Adipose tissue (tissue), 3 donors: Measurements from ENCODE around the gene CHD3. TPM values are rescaled to one million over a fixed set of nuclear protein-coding genes. Genes with fewer than 3 reads are reported as not detected.
"Not testable (repeated sequence)": the region's sequence is repeated elsewhere in the genome, so short reads cannot be mapped to it uniquely, and the experiment has no call there.

Experiments used
- H3K27ac ChIP-seq: one replicate; pipeline ENCODE4 v1.5.1; 2013; ENCODE audit warnings: low read depth, low read length
- WGBS, 3 donors: extraction: QIAGEN DNeasy Blood & Tissue Kit; methylation state at CpG; one replicate each; pipeline ENCODE4 v1.1.7; 2013; 5-methylcytosine and 5-hydroxymethylcytosine counted together
- polyA plus RNA-seq, 3 donors: library from polyadenylated mRNA; stranded (reverse); fragments of 200-250 nt; gene quantifications; one replicate each; pipeline ENCODE4 v1.2.3, GENCODE V29; 2013
- donor health status: healthy with polysubstance abuse.
- donor health status: Bipolar disorder and iron deficiency.
- donor health status: healthy.

CHD3 gene
- polyA plus RNA-seq, 3 donors = 38.4 to 169 (median 39.4) TPM

DNA sequence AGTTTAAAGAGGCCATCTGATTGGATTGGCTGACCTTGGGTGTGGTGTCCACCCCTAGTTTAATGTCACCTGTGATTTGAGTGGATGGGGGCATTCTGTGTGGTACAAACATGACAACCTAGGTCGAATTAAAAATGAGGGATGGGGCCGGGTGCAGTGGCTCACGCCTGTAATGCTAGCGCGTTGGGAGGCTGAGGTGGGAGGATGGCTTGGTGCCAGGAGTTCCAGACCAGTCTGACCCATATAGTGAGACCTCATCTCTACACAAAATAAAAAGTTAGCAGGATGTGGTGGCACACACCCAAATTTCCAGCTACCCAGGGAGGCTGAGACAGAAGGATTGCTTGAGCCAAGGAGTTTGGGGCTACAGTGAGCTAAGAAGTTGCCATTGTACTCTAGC lies 57.9 kb downstream of the CHD3 start:
- WGBS, 3 donors = 83 to 93% (median 85%) methylated on average over 5 of the region's 5 CpGs
- H3K27ac ChIP-seq = no peak overlapping the region

DNA sequence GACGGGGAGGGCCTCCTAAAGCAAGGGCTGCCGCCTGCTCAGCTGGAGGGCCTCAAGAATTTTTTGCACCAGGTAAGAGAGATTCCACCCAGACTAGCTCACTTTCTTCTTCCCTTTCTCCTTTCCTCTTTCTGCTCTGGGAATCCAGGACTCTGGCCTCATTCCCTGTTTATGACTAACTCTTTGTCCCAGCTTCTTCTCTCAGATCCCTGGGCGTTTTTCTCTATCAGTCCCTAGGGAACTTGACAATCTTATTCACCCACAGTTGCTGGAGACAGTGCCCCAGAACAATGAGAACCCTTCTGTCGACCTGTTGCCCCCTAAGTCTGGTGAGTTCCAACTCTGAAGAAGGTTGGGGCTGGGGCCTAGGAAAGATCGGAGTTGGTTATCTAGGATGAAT lies 59.1 kb downstream of the CHD3 start:
- no peak overlapping the region for H3K27ac ChIP-seq
- 85 to 88% (median 86%) methylated on average over 5 of the region's 5 CpGs for WGBS, 3 donors

GRCh38 chr17:7950578-7950977 lies 62.0 kb downstream of the CHD3 start:
- 76 to 97% (median 79%) methylated on average over 3 of the region's 3 CpGs for WGBS, 3 donors
- no peak overlapping the region for H3K27ac ChIP-seq

- H3K27ac ChIP-seq = no peak overlapping the region
- WGBS, 3 donors = 73 to 84% (median 77%) methylated on average over 5 of the region's 5 CpGs
Observed at GRCh38 chr17:7951143-7951792, 62.7 kb downstream of the CHD3 start.

DNA sequence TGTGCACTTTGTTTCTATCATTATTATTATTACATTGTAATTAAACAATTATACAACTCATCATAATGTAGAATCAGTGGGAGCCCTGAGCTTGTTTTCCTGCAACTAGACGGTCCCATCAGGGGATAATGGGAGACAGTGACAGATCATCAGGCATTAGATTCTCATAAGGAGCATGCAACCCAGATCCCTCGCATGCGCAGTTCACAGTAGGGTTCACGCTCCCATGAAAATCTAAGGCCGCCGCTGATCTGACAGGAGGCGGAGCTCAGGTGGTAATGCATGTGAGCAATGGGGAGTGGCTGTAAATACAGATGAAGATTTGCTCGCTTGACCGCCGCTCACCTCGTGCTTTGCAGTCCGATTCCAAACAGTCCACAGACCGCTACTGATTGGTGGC lies 64.7 kb downstream of the CHD3 start:
- 92 to 97% (median 95%) methylated on average over 13 of the region's 13 CpGs for WGBS, 3 donors
- not testable (repeated sequence) for H3K27ac ChIP-seq

DNA sequence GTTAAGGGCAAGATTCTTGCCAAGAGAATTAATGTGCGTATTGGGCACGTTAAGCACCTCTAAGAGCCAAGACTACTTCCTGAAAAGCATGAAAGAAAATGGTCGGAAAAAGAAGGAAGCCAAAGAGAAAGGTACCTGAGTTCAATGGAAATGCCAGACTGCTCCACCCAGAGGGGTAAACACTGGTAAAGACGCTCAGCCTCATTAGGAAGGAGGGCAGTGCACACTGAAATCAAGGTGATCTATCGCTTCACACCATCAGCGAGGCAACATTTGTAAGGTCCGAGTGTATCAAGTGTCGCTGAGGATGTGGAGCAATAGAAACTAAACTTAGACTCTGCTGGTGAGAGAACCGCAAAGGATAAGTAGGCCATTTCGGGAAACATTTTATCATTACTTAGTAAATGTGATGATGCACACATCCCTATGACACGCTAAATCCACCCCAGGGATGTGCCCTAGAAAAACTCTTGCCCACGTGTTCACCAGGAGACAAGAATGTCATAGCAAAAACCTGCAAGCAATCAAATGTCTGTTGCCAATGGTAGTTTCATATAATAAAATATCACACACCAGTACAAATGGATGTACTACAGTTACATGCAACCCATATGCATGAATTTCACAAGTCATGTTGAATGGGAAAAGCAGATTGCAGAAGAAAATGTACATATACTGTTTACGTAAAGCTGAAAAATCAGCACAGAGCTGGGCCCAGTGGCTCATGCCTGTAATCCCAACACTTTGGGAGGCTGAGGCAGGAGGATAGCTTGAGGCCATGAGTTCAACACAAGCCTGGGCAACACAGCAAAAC lies 67.0 kb downstream of the CHD3 start:
- H3K27ac ChIP-seq = no peak overlapping the region
- 72 to 79% (median 74%) methylated on average over 13 of the region's 13 CpGs for WGBS, 3 donors

GRCh38 chr17:7956228-7956965 lies 67.8 kb downstream of the CHD3 start:
- H3K27ac ChIP-seq = no peak overlapping the region
- WGBS, 3 donors = 76 to 85% (median 85%) methylated on average over 11 of the region's 11 CpGs

- 82 to 91% (median 91%) methylated on average over 9 of the region's 9 CpGs for WGBS, 3 donors
- H3K27ac ChIP-seq = no peak overlapping the region
Observed at GRCh38 chr17:7959503-7960253, 71.1 kb downstream of the CHD3 start.

DNA sequence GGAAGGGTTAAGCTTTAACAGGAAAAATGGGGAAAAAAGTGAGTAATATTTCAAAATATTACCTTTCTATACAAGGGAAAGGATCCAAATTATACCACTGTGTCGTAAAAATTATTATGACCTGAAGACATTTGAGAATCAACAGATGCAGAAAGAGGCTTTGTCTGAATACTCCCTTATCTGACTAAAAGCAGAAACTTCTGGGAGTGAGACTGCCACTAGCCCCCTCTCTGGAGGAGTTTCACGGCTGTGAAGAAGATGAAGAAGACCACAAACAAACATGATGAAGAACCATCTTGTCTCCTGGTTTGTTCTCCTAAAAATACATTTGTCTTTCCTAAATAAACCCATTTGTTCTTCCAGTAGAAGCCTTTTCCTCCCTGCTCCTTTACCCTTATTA lies 72.8 kb downstream of the CHD3 start:
- 21 to 52% (median 23%) methylated on average over 2 of the region's 2 CpGs for WGBS, 3 donors
- no peak overlapping the region for H3K27ac ChIP-seq

Other genes with a start within 250 kb of the CHD3 start
- gene ATP1B2, start 237.9 kb upstream of the CHD3 start, polyA plus RNA-seq = 1 to 10 TPM in 2 of 3 donors, under 1 TPM in 1; 0.51 to 2.2 (median 1.5) TPM
- 10 to 100 TPM; 13.5 to 17.8 (median 16.6) TPM for gene TP53, start 201.3 kb upstream of the CHD3 start, polyA plus RNA-seq
- gene WRAP53, start 200.3 kb upstream of the CHD3 start, polyA plus RNA-seq = 1 to 10 TPM; 2.8 to 5.6 (median 5.0) TPM
- 1 to 10 TPM in 1 of 3 donors, under 1 TPM in 2; 0.54 to 1.1 (median 0.89) TPM for gene EFNB3, start 183.6 kb upstream of the CHD3 start, polyA plus RNA-seq
- under 1 TPM; 0.03 to 0.79 (median 0.19) TPM for gene DNAH2, start 171.0 kb upstream of the CHD3 start, polyA plus RNA-seq
- 10 to 100 TPM in 2 of 3 donors, 1 to 10 TPM in 1; 4.6 to 44.6 (median 21.6) TPM for gene KDM6B, start 54.6 kb upstream of the CHD3 start, polyA plus RNA-seq
- 10 to 100 TPM; 10.4 to 85.7 (median 77.4) TPM for gene TMEM88, start 33.7 kb upstream of the CHD3 start, polyA plus RNA-seq
- 100 to 1,000 TPM in 2 of 3 donors, 10 to 100 TPM in 1; 69.0 to 191 (median 132) TPM for gene NAA38, start 31.2 kb upstream of the CHD3 start, polyA plus RNA-seq
- 10 to 100 TPM in 2 of 3 donors, 1 to 10 TPM in 1; 8.9 to 15.4 (median 11.2) TPM for gene CYB5D1, start 30.8 kb upstream of the CHD3 start, polyA plus RNA-seq
- gene RNF227, start 27.5 kb downstream of the CHD3 start, polyA plus RNA-seq = 1 to 10 TPM; 1.9 to 2.2 (median 2.0) TPM
- gene KCNAB3, start 41.1 kb downstream of the CHD3 start, polyA plus RNA-seq = 1 to 10 TPM in 2 of 3 donors, under 1 TPM in 1; 0.77 to 1.9 (median 1.7) TPM
- gene TRAPPC1, start 43.2 kb downstream of the CHD3 start, polyA plus RNA-seq = 100 to 1,000 TPM in 1 of 3 donors, 10 to 100 TPM in 2; 51.1 to 132 (median 89.0) TPM
- gene CNTROB, start 43.4 kb downstream of the CHD3 start, polyA plus RNA-seq = 10 to 100 TPM; 10.8 to 28.0 (median 15.7) TPM
- gene GUCY2D, start 113.8 kb downstream of the CHD3 start, polyA plus RNA-seq = under 1 TPM; 0.04 to 0.15 (median 0.11) TPM
- gene ALOX15B, start 150.3 kb downstream of the CHD3 start, polyA plus RNA-seq = 1 to 10 TPM in 2 of 3 donors, under 1 TPM in 1; 0.71 to 1.2 (median 1.0) TPM
- under 1 TPM in 1 of 3 donors, not detected in 2; 0.79 TPM for gene ALOX12B, start 198.9 kb downstream of the CHD3 start, polyA plus RNA-seq
- under 1 TPM in 2 of 3 donors, not detected in 1; 0.01 to 0.18 TPM for gene ALOXE3, start 229.7 kb downstream of the CHD3 start, polyA plus RNA-seq
- under 1 TPM in 2 of 3 donors, not detected in 1; 0.03 to 0.16 TPM for gene HES7, start 235.3 kb downstream of the CHD3 start, polyA plus RNA-seq